WTC11 (cell line): ENCODE measurements around the gene MPST. TPM values are rescaled to one million over a fixed set of nuclear protein-coding genes. Genes with fewer than 3 reads are reported as not detected.

Experiments
- ATAC-seq: fragments of 200-7000 bp; cut with Tn5 transposase; 2 replicates; pipeline ENCODE4 v1.10.0; 2021; ENCODE audit warnings: mild to moderate bottlenecking, moderate library complexity
- CTCF ChIA-PET: fragments of 300-600 bp; sonication (Branson Sonifier 250); formaldehyde crosslinking; loops from one replicate; lab custom pipeline; 2021; ENCODE audit warnings: antibody characterized with exemption; lab: Charles Lee
- POLR2A ChIA-PET: fragments of 350-600 bp; sonication (Branson Sonifier 250); formaldehyde crosslinking; loops from one replicate; lab custom pipeline; 2021; ENCODE audit warnings: antibody characterized with exemption; lab: Charles Lee
- DNase-seq: peaks from one replicate; pipeline ENCODE4 v3.0.0; 2021; ENCODE audit warnings: low spot score
- H3K27ac Mint-ChIP-seq: 2 replicates; pipeline ENCODE4 v1.8.0; 2021; ENCODE audit warnings: mixed read lengths
- H3K27me3 Mint-ChIP-seq: 2 replicates; pipeline ENCODE4 v1.8.0; 2021; ENCODE audit warnings: low read depth, mild to moderate bottlenecking, moderate library complexity, mixed read lengths
- H3K36me3 Mint-ChIP-seq: 2 replicates; pipeline ENCODE4 v1.8.0; 2021; ENCODE audit warnings: mixed read lengths
- H3K4me1 Mint-ChIP-seq: 2 replicates; pipeline ENCODE4 v1.8.0; 2022; ENCODE audit warnings: mixed read lengths
- H3K4me3 Mint-ChIP-seq: 2 replicates; pipeline ENCODE4 v1.8.0; 2021; ENCODE audit warnings: mild to moderate bottlenecking, moderate library complexity, mixed read lengths
- H3K9me3 Mint-ChIP-seq: 2 replicates; pipeline ENCODE4 v1.8.0; 2021; ENCODE audit warnings: mixed read lengths
- AR ChIP-seq: fragments of 250-450 bp; sonication (Bioruptor Pico); IDR thresholded peaks from 2 replicates; pipeline ENCODE4 v1.9.0; 2021; ENCODE audit warnings: mild to moderate bottlenecking
- ESRRA ChIP-seq: sonication (generic); formaldehyde crosslinking; IDR thresholded peaks from 2 replicates; pipeline ENCODE4 v1.8.1; 2022; ENCODE audit warnings: mild to moderate bottlenecking, missing genetic modification reagents, borderline replicate concordance
- FOXJ3 ChIP-seq: sonication (generic); formaldehyde crosslinking; IDR thresholded peaks from 2 replicates; pipeline ENCODE4 v1.9.0; 2021; ENCODE audit warnings: missing genetic modification reagents, mild to moderate bottlenecking, borderline replicate concordance
- FOXK1 ChIP-seq: sonication (generic); formaldehyde crosslinking; IDR thresholded peaks from 2 replicates; pipeline ENCODE4 v1.8.0; 2022; ENCODE audit warnings: mild to moderate bottlenecking, moderate library complexity, missing genetic modification reagents
- FOXP1 ChIP-seq: sonication (generic); formaldehyde crosslinking; IDR thresholded peaks from 2 replicates; pipeline ENCODE4 v1.8.0; 2022; ENCODE audit warnings: missing genetic modification reagents, mild to moderate bottlenecking, moderate library complexity, borderline replicate concordance
- HMGXB4 ChIP-seq: sonication (generic); formaldehyde crosslinking; IDR thresholded peaks from 2 replicates; pipeline ENCODE4 v1.8.1; 2023; ENCODE audit warnings: mild to moderate bottlenecking, moderate library complexity, missing genetic modification reagents
- NFATC4 ChIP-seq: fragments of 250-450 bp; sonication (Bioruptor Pico); IDR thresholded peaks from 2 replicates; pipeline ENCODE4 v1.9.0; 2021; ENCODE audit warnings: mild to moderate bottlenecking
- NFYB ChIP-seq: sonication (generic); formaldehyde crosslinking; conservative IDR thresholded peaks from 2 replicates; pipeline ENCODE4 v1.8.0; 2022; ENCODE audit warnings: low read depth, missing genetic modification reagents
- NR1H2 ChIP-seq: sonication (generic); formaldehyde crosslinking; IDR thresholded peaks from 2 replicates; pipeline ENCODE4 v1.9.0; 2021; ENCODE audit warnings: mild to moderate bottlenecking, moderate library complexity, missing genetic modification reagents
- RORB ChIP-seq: fragments of 250-450 bp; sonication (Bioruptor Pico); IDR thresholded peaks from 2 replicates; pipeline ENCODE4 v1.9.0; 2021; ENCODE audit warnings: mild to moderate bottlenecking
- SP1 ChIP-seq: sonication (generic); formaldehyde crosslinking; conservative IDR thresholded peaks from 2 replicates; pipeline ENCODE4 v1.8.1; 2022; ENCODE audit warnings: missing genetic modification reagents
- TP53 ChIP-seq: sonication (generic); formaldehyde crosslinking; IDR thresholded peaks from 2 replicates; pipeline ENCODE4 v1.8.1; 2023; ENCODE audit warnings: mild to moderate bottlenecking, missing genetic modification reagents
- ZNF121 ChIP-seq: sonication (generic); formaldehyde crosslinking; IDR thresholded peaks from 2 replicates; pipeline ENCODE4 v1.8.0; 2023; ENCODE audit warnings: missing genetic modification reagents
- total RNA-seq: library from RNA; stranded (reverse); gene quantifications from 3 replicates; pipeline ENCODE4 v1.2.3, GENCODE V29; 2021
- TF ChIP-seq, protein P1 (sequence below): sonication (generic); formaldehyde crosslinking; IDR thresholded peaks from 2 replicates; pipeline ENCODE4 v1.8.1; 2023; ENCODE audit warnings: mild to moderate bottlenecking, missing genetic modification reagents
- TF ChIP-seq, protein P2 (sequence below): sonication (generic); formaldehyde crosslinking; IDR thresholded peaks from 2 replicates; pipeline ENCODE4 v1.8.0; 2022; ENCODE audit warnings: mild to moderate bottlenecking, missing genetic modification reagents

The MPST gene
- total RNA-seq, 1 experiment from 2014 or later: 86.6 TPM

- Mint-ChIP-seq H3K9me3 (no peaks in the 10 kb centered on the region), H3K27me3 (peaks cover 11% of the 10 kb centered on the region), H3K4me3 (no peak overlapping the region)
- DNase-seq (no peak), ATAC-seq (no peak)
- CTCF ChIA-PET: interaction anchor here (0.6 to 2.5 kb wide), 4 partner anchors 10 to 109 kb away, joined by 3 to 9 read pairs (median 4); no protein-coding TSS in a partner anchor
- TF ChIP-seq ZNF121 (CRISPR knock-in tag): peak; percentile 46; the same call in 1 of the 2 replicates
- no peak for TF ChIP-seq HMGXB4
- TF ChIP-seq, all 79 proteins: peak for 1
- POLR2A ChIA-PET: no interaction called here
- Mint-ChIP-seq H3K36me3 (no peaks in the 10 kb centered on the region), H3K27ac (no peak overlapping the region), H3K4me1 (peaks cover 29% of the 10 kb centered on the region)
These were observed 17.3 kb downstream of the MPST start for GRCh38 chr22:37036655-37037377.

GRCh38 chr22:37037669-37038068 lies 18.1 kb downstream of the MPST start:
- no peak overlapping the region for H3K4me3 Mint-ChIP-seq
- peaks cover 20% of the 10 kb centered on the region for H3K4me1 Mint-ChIP-seq
- ATAC-seq: peak; percentile 53
- H3K36me3 Mint-ChIP-seq: no peaks in the 10 kb centered on the region
- ChIA-PET CTCF (interaction anchor here (0.6 to 2.5 kb wide), 5 partner anchors 9 to 108 kb away, joined by 3 to 9 read pairs (median 3); partner anchors contain the start of gene KCTD17), POLR2A (no interaction called here)
- H3K9me3 Mint-ChIP-seq: no peaks in the 10 kb centered on the region
- DNase-seq: no peak
- peaks cover 11% of the 10 kb centered on the region for H3K27me3 Mint-ChIP-seq
- TF ChIP-seq SP1 (CRISPR knock-in tag) (no peak), FOXK1 (CRISPR knock-in tag) (no peak), ESRRA (CRISPR knock-in tag) (no peak), RORB (CRISPR knock-in tag) (no peak), NFATC4 (CRISPR knock-in tag) (no peak), AR (CRISPR knock-in tag) (no peak), NR1H2 (no peak), NFYB (CRISPR knock-in tag) (no peak)
- TF ChIP-seq, protein P1, sequence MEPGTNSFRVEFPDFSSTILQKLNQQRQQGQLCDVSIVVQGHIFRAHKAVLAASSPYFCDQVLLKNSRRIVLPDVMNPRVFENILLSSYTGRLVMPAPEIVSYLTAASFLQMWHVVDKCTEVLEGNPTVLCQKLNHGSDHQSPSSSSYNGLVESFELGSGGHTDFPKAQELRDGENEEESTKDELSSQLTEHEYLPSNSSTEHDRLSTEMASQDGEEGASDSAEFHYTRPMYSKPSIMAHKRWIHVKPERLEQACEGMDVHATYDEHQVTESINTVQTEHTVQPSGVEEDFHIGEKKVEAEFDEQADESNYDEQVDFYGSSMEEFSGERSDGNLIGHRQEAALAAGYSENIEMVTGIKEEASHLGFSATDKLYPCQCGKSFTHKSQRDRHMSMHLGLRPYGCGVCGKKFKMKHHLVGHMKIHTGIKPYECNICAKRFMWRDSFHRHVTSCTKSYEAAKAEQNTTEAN (CRISPR knock-in tag): no peak
- TF ChIP-seq, protein P2, sequence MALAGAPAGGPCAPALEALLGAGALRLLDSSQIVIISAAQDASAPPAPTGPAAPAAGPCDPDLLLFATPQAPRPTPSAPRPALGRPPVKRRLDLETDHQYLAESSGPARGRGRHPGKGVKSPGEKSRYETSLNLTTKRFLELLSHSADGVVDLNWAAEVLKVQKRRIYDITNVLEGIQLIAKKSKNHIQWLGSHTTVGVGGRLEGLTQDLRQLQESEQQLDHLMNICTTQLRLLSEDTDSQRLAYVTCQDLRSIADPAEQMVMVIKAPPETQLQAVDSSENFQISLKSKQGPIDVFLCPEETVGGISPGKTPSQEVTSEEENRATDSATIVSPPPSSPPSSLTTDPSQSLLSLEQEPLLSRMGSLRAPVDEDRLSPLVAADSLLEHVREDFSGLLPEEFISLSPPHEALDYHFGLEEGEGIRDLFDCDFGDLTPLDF (CRISPR knock-in tag): no peak
- H3K27ac Mint-ChIP-seq: no peak overlapping the region

DNA sequence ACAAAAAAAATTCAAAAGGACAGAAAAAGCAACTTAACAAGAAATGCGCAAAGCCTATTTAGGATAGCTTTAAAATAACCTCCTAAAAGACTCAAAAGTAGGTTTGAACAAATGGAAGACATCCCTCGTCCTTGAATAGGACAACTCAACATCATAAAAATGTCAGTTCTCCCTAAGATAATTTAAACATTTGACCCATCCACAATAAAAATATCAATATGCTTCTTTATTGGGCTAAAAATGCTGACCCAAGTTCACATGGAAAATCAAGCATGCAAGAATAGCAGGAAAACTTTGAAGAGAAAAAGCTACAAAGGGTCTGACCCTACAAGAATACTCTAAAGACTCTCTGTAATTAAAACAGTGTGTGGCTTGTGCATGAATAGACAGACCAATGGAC lies 19.9 kb downstream of the MPST start:
- no peaks in the 10 kb centered on the region for H3K36me3 Mint-ChIP-seq
- no peak overlapping the region for H3K27ac Mint-ChIP-seq
- ChIA-PET CTCF (no interaction called here), POLR2A (no interaction called here)
- H3K4me1 Mint-ChIP-seq: peaks cover 13% of the 10 kb centered on the region
- TF ChIP-seq TP53 (CRISPR knock-in tag) (no peak), NR1H2 (no peak), FOXJ3 (CRISPR knock-in tag) (no peak), FOXP1 (CRISPR knock-in tag) (no peak), NFATC4 (CRISPR knock-in tag) (no peak), RORB (CRISPR knock-in tag) (no peak)
- H3K27me3 Mint-ChIP-seq: peaks cover 16% of the 10 kb centered on the region
- DNase-seq: no peak
- ATAC-seq: no peak
- no peaks in the 10 kb centered on the region for H3K9me3 Mint-ChIP-seq
- H3K4me3 Mint-ChIP-seq: no peak overlapping the region
